COR-L47 (cell line): ENCODE results near the gene USP5.

ENCODE experiments used
- DNase-seq: peaks from one replicate; lab custom pipeline; 2025; lab: John Stamatoyannopoulos, UW

USP5 gene

GRCh38 chr12:6914947-6915788, 63.2 kb downstream of the USP5 start:
- DNase-seq = no peak

- DNase-seq = no peak
These were observed 63.9 kb downstream of the USP5 start for GRCh38 chr12:6915789-6916285.
